Astrocyte of the cerebellum (primary cell): Measurements from ENCODE around the gene ZG16.
"Not testable (repeated sequence)": the region's sequence is repeated elsewhere in the genome, so short reads cannot be mapped to it uniquely, and the experiment has no call there.

ENCODE experiments used
- DNase-seq: peaks from one replicate; pipeline ENCODE4 v3.0.0-alpha.2; 2011; ENCODE audit warnings: low read depth
- H3K4me3 ChIP-seq: 2 replicates; pipeline ENCODE4 v1.5.1; 2011; ENCODE audit warnings: mild to moderate bottlenecking, low read depth, low read length, moderate library complexity
- CTCF ChIP-seq: IDR thresholded peaks from 2 replicates; pipeline ENCODE4 v1.5.1; 2012; ENCODE audit warnings: low read length, low read depth, moderate library complexity, mild to moderate bottlenecking; ENCODE audit errors: missing control alignments
- in situ Hi-C: cut with HindIII; loops from 2 replicates; pipeline ENCODE4 v1.10.0; 2017; ENCODE audit warnings: low sequenced_read_pairs

ZG16 gene

DNA sequence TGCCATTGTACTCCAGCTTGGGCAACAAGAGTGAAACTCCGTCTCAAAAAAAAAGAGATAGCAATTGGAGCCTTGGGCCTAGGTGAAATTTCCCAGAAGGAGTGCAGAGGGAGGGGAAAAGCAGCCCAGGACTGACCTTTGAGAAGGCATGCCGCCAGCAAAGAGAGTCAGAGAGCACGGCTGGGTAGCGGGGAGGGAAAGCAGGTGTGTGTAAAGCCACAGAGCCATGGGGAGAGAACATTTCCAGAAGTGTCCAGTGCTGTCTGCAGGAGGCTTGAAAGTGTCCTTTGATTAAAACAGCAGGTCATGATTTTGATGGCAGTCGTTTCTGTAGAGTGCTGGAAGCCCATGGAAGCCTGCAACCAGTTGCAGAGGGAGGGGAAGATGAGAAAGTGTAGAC is 40.3 kb upstream of the ZG16 start:
- no peak overlapping the region for H3K4me3 ChIP-seq
- in situ Hi-C loops = no loop called here
- DNase-seq = no peak
- TF ChIP-seq CTCF = no peak

GRCh38 chr16:29738514-29738913 is 39.5 kb upstream of the ZG16 start:
- no peak for TF ChIP-seq CTCF
- no peak for DNase-seq
- in situ Hi-C loops = no loop called here
- no peak overlapping the region for H3K4me3 ChIP-seq

- in situ Hi-C loops, H3K4me3 ChIP-seq, DNase-seq: not testable (repeated sequence)
These were observed 38.0 kb upstream of the ZG16 start for GRCh38 chr16:29739927-29740629.

DNA sequence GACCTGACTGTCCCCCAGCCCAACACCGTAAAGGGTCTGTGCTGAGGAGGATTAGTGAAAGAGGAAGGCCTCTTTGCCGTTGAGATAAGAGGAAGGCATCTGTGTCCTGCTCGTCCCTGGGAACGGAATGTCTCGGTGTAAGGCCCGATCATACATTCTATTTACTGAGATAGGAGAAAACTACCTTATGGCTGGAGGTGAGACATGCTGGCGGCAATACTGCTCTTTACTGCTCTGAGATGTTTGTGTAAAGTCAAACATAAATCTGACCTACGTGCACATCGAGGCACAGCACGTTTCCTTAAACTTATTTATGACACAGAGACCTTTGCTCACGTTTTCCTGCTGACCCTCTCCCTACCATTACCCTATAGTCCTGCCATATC is 37.4 kb upstream of the ZG16 start:
- DNase-seq, in situ Hi-C loops, H3K4me3 ChIP-seq: not testable (repeated sequence)

DNA sequence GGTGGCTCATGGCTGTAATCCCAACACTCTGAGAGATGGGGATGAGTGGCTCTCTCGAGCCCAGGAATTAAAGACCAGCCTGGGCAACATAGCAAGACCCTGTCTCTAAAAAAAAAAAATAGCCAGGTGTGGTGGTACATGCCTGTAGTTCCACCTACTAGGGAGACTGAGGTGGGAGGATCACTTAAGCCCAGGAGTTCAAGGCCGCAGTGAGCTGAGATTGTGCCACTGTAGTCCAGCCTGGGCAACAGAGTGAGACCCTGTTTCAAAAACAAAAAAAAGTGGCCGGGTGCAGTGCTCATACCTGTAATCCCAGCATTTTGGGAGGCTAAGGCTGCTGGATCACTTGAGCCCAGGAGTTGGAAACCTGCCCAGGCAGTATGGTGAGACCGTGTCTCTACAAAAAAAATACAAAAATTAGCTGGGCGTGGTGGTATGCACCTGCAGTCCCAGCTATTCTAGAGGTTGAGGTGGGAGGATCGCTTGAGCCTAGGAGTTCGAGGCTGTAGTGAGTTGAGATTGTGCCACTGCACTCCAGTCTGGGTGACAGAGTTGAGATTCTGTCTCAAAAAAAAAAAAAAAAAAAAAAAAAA is 35.3 kb upstream of the ZG16 start:
- no peak overlapping the region for H3K4me3 ChIP-seq
- TF ChIP-seq CTCF = no peak
- in situ Hi-C loops = no loop called here
- no peak for DNase-seq

GRCh38 chr16:29743475-29743826 is 34.6 kb upstream of the ZG16 start:
- no peak for TF ChIP-seq CTCF
- DNase-seq = no peak
- in situ Hi-C loops = no loop called here
- no peak overlapping the region for H3K4me3 ChIP-seq

DNA sequence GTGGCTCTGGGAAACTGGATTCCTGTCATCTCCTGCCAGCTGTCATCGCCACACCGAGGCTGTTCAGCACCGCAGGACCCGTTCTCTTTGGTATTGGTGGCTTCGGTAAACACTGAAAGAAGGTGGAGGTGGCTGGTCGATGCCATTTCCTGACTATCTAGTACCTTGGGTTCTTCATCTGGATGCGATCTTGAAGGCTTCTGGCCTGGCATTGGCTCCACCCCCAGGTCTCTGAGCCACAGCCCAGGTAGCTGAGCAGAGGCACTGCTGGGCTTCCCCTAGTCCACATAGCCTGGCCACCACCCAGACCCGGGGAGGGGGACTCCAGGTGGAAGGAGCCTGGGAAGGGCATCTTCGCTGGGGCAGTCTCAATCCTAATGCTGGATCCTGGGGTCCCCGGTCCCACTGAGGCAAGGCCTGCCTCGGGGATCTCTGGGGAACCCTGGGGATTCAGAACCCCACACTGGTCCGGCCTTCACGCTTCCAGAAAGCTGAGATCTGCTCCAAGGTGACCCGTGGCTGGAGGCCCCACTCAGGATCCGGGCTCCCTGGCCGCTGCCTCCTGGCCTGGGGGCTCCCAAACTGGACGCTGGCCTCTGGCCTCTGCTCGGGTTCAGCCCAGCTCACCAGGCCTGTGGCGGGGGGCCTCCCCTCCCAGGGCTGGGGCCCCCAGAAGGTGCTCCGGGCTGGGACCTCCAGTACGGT is 34.1 kb upstream of the ZG16 start:
- no peak for DNase-seq
- in situ Hi-C loops = no loop called here

More for the DNA sequence above, 34.1 kb upstream of the ZG16 start:
- TF ChIP-seq CTCF = no peak
- no peak overlapping the region for H3K4me3 ChIP-seq
